Glutamatergic neuron (in vitro differentiated cells): ENCODE results near the gene INSIG1. TPM values are rescaled to one million over a fixed set of nuclear protein-coding genes. Genes with fewer than 3 reads are reported as not detected.
A peak's percentile ranks its signal among the peaks of the same experiment; 100 is the strongest.

Source experiments
- DNase-seq: peaks from one replicate; pipeline ENCODE4 v3.0.0; 2022
- H3K27ac Mint-ChIP-seq: one replicate; pipeline ENCODE4 v1.8.0; 2020; ENCODE audit warnings: mild to moderate bottlenecking, mixed read lengths, inconsistent platforms; ENCODE audit not compliant: unreplicated experiment
- H3K27me3 Mint-ChIP-seq: one replicate; pipeline ENCODE4 v1.8.0; 2020; ENCODE audit warnings: mild to moderate bottlenecking, moderate library complexity, mixed read lengths, inconsistent platforms; ENCODE audit not compliant: unreplicated experiment
- H3K36me3 Mint-ChIP-seq: one replicate; pipeline ENCODE4 v1.8.0; 2020; ENCODE audit warnings: mild to moderate bottlenecking, mixed read lengths, inconsistent platforms; ENCODE audit not compliant: unreplicated experiment
- H3K4me1 Mint-ChIP-seq: one replicate; pipeline ENCODE4 v1.8.0; 2020; ENCODE audit warnings: mild to moderate bottlenecking, low read depth, mixed read lengths, inconsistent platforms; ENCODE audit not compliant: unreplicated experiment
- H3K4me3 Mint-ChIP-seq: one replicate; pipeline ENCODE4 v1.8.0; 2020; ENCODE audit warnings: mild to moderate bottlenecking, mixed read lengths, inconsistent platforms; ENCODE audit not compliant: unreplicated experiment
- H3K9me3 Mint-ChIP-seq: one replicate; pipeline ENCODE4 v1.8.0; 2020; ENCODE audit warnings: mild to moderate bottlenecking, moderate library complexity, mixed read lengths, inconsistent platforms; ENCODE audit not compliant: unreplicated experiment
- total RNA-seq: library from RNA; stranded (reverse); fragmentation: NEBNext Ultra II Directional; extraction: Animal tissue kit (Norgen Biotek cat#: 25700); gene quantifications from one replicate; pipeline ENCODE4 v1.2.1, GENCODE V29; 2021; ENCODE audit not compliant: unreplicated experiment
- TF ChIP-seq, protein P1 (sequence below): fragments of 200-600 bp; sonication (generic); IDR thresholded peaks from one replicate; pipeline ENCODE4 v1.5.0; 2021; ENCODE audit not compliant: partially characterized antibody, unreplicated experiment

The INSIG1 gene
- total RNA-seq, 1 donor from 2014 or later, result 95.2 TPM

DNA sequence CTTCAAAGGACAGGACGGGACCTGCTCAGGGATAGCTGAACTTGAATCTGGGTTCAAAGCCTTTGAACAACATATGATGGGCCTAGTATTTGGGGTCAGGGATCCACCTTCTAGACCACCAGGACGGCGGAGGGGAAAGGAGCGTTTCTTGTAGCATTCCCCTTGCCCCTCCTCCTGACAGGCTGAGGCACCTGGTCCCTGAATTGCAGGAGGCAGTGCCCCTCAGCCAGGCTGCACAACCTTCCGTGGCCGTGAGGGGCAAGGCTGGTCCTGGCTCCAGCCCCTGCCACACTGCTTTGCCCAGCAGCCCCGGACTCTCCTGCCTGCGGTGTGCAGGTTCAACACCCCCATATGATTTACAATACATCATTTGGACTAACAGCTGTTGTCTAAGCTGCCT lies 58.1 kb downstream of the INSIG1 start:
- H3K4me1 Mint-ChIP-seq, result peaks cover 3% of the 10 kb centered on the region
- H3K27me3 Mint-ChIP-seq, result peaks cover 13% of the 10 kb centered on the region
- H3K9me3 Mint-ChIP-seq, result peaks cover 14% of the 10 kb centered on the region
- TF ChIP-seq, protein P1, sequence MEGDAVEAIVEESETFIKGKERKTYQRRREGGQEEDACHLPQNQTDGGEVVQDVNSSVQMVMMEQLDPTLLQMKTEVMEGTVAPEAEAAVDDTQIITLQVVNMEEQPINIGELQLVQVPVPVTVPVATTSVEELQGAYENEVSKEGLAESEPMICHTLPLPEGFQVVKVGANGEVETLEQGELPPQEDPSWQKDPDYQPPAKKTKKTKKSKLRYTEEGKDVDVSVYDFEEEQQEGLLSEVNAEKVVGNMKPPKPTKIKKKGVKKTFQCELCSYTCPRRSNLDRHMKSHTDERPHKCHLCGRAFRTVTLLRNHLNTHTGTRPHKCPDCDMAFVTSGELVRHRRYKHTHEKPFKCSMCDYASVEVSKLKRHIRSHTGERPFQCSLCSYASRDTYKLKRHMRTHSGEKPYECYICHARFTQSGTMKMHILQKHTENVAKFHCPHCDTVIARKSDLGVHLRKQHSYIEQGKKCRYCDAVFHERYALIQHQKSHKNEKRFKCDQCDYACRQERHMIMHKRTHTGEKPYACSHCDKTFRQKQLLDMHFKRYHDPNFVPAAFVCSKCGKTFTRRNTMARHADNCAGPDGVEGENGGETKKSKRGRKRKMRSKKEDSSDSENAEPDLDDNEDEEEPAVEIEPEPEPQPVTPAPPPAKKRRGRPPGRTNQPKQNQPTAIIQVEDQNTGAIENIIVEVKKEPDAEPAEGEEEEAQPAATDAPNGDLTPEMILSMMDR, result no peak
- H3K4me3 Mint-ChIP-seq, result no peak overlapping the region
- DNase-seq, result peak; percentile 10
- H3K36me3 Mint-ChIP-seq, result no peaks in the 10 kb centered on the region
- no peak overlapping the region for H3K27ac Mint-ChIP-seq

DNA sequence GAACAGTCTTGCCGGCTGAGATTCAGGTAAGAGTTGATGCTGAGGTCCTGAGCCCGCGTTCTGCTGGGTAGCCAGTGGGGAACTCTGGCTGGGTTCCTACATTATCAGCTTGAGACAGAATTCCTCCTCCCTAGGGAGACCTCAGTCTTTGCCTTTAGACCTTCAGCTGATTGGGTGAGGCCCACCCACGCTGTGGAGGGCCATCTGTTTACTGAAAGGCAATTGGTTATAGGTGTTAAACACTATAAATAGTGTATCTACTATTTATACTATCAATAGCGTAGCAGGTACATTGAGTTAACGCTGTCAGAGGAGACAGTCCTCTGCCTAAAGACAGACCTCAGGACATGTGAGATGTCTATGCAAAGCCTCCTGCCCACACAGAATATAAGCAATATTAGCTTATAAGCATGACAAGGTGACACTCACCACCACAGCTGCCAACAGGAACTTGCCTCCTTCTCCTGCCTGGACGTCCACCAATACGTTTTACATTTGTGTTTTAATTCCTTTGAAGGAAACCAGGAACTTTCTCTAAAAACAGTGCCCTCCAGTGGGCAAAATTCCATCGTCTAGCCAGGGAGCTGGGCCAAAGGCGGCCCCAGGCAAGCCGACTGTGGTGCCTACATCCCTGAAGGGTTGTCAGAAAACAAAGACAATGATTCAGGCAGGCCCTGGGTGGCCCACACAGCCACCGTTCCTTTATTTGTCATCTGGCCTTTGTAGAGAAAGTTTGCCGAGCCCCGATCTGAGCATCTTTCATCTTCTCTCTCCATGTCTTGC lies 58.8 kb downstream of the INSIG1 start:
- Mint-ChIP-seq H3K27me3 (peaks cover 13% of the 10 kb centered on the region), H3K4me1 (peaks cover 3% of the 10 kb centered on the region), H3K27ac (no peak overlapping the region), H3K9me3 (peaks cover 11% of the 10 kb centered on the region), H3K4me3 (no peak overlapping the region), H3K36me3 (no peaks in the 10 kb centered on the region)
- TF ChIP-seq, protein P1, result peak; percentile 35
- DNase-seq, result peak; percentile 39

DNA sequence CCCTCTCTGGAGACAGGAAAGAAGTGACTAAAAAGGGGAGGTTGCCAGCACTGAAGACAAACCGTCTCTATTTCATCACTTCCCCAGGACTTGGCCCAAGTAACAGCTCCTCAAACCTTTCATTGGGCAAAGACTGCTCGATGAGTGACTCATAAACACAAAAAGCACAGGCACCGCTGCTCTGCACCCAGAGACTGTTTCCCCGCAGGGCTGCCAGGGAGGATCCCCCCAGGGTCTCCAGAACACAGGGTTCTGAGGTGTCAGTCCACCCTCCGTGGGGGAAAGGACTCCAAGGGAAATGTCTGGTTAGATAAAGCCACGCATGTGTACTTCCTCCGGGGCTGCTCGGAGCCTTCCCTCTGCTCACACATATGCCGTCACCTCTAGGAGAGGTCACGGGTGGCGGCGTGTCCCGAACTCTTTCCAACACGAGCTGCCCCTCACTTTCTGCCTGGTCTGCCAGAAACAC lies 59.9 kb downstream of the INSIG1 start:
- no peak overlapping the region for H3K4me3 Mint-ChIP-seq
- H3K27me3 Mint-ChIP-seq, result peaks cover 13% of the 10 kb centered on the region

DNA sequence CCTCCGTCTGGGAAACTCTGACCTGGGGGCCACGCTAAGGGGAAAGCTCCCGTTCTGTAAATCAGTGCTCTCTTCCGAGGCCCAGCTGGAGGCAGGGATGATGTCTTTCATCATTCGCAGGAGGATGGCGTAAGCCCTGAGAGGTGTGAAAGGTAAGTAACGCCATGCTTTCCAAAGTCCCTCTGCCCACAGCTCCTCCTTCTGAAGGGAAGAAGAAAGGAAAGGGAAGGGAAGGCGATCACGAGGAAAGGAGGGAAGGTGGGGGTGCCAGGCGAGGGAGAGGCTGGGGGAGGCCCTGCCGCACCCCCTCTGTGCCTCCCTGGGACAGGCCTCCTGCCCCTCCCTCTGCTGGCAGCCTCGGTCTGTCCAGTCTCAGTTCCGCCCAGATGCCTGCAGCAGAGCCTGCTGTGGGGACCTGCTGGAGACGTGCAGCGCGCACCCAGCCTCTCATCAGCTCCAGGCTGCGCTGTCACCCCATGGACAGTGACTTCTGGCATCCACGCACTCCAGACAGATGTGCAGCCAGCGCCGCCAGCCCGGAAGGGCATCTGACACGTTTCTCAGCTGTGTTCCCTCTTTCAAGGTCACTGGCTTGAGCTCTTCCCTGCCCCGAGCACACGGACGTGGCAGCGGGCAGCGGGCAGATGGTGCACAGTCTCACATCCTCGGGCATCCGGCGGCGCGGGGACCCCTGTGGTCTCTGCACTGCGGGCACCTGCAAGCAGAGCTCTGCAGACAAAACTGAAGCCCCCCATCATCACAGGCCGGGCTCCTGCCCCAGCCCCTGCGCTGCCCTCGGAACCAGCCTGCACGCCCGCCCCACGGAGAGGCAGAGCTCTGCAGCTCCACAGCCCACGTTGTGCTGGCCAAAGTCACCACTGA lies 60.6 kb downstream of the INSIG1 start:
- H3K27me3 Mint-ChIP-seq, result peaks cover 13% of the 10 kb centered on the region
- TF ChIP-seq, protein P1, result no peak
- no peak overlapping the region for H3K4me3 Mint-ChIP-seq
- H3K27ac Mint-ChIP-seq, result no peak overlapping the region
- peak; percentile 24 for DNase-seq
- H3K4me1 Mint-ChIP-seq, result peaks cover 6% of the 10 kb centered on the region
- peaks cover 11% of the 10 kb centered on the region for H3K9me3 Mint-ChIP-seq
- H3K36me3 Mint-ChIP-seq, result no peaks in the 10 kb centered on the region

More for the DNA sequence above, 59.9 kb downstream of the INSIG1 start:
- no peaks in the 10 kb centered on the region for H3K36me3 Mint-ChIP-seq
- H3K27ac Mint-ChIP-seq, result no peak overlapping the region
- H3K9me3 Mint-ChIP-seq, result peaks cover 11% of the 10 kb centered on the region
- peak; percentile 9 for DNase-seq
- H3K4me1 Mint-ChIP-seq, result peaks cover 3% of the 10 kb centered on the region
- TF ChIP-seq, protein P1, result no peak
